K562 (cell line): ENCODE measurements around the gene BAZ2A. TPM values are rescaled to one million over a fixed set of nuclear protein-coding genes. Genes with fewer than 3 reads are reported as not detected.

Experiments used
- ATAC-seq: fragments of 200-7000 bp; cut with Tn5 transposase; 3 replicates; pipeline ENCODE4 v1.9.1; 2020; ENCODE audit warnings: moderate library complexity
- BruUV-seq: library from RNA; stranded (reverse); fragments of 400-500 nt; replicated peaks from 2 replicates; lab custom pipeline; 2021; lab: Mats Ljungman, UMichigan
- CTCF ChIA-PET: fragments of 300-600 bp; formaldehyde crosslinking; extraction: SDS; loops from one replicate; lab custom pipeline; 2021; ENCODE audit warnings: low intra/inter-chr PET ratio; lab: Yijun Ruan, JAX
- POLR2A ChIA-PET: fragments of 300-600, 350-650 bp; sonication (Branson Sonifier 250); formaldehyde crosslinking; extraction: SDS; loops from one replicate; lab custom pipeline; 2021; ENCODE audit warnings: antibody characterized with exemption, inconsistent platforms; lab: Yijun Ruan, JAX
- DNase-seq, 4 experiments: peaks; one replicate each; pipeline versions ENCODE4 v3.0.0 to v3.0.0-alpha.2; 2011 to 2018; ENCODE audit warnings: low spot score in 3 of 4, mixed read lengths in 3 of 4; ENCODE audit errors: extremely low read depth in 1 of 4
- FAIRE-seq: peaks from 2 replicates; lab custom pipeline; 2011; peaks lifted over from hg19 to GRCh38; lab: Jason Lieb, UNC
- H2AFZ ChIP-seq: 2 replicates; pipeline ENCODE4 v1.6.0; 2011; ENCODE audit warnings: low read depth, low read length, control low read depth, inconsistent platforms
- H3K27ac ChIP-seq: fragments of 200-600 bp; 3 replicates; pipeline ENCODE4 v1.8.0; 2011; ENCODE audit warnings: low read depth, mild to moderate bottlenecking, control low read depth, inconsistent platforms, low read length, moderate library complexity, mixed read lengths; ENCODE audit errors: extremely low read depth
- H3K27me3 ChIP-seq, 2 experiments: fragments of 300-600 bp in 1 of 2; 2 replicates in 1 of 2; 3 replicates in 1 of 2; pipeline versions ENCODE4 v1.6.0 to v1.8.0; 2011; ENCODE audit warnings: inconsistent platforms in 2 of 2, low read length in 2 of 2, mild to moderate bottlenecking in 1 of 2, mixed read lengths in 1 of 2, moderate library complexity in 1 of 2; ENCODE audit not compliant: control insufficient read depth in 2 of 2, insufficient read depth in 2 of 2
- H3K36me3 ChIP-seq: fragments of 300-600 bp; 3 replicates; pipeline ENCODE4 v1.8.0; 2011; ENCODE audit warnings: mild to moderate bottlenecking, low read length, inconsistent platforms; ENCODE audit not compliant: control insufficient read depth, insufficient read depth
- H3K4me1 ChIP-seq, 2 experiments: fragments of 200-600 bp in 1 of 2; replicated peaks in 1 of 2; 2 replicates in 1 of 2; 3 replicates in 1 of 2; pipeline versions ENCODE4 v1.5.1 to v1.8.0; 2011; ENCODE audit warnings: inconsistent platforms in 2 of 2, low read length in 2 of 2, mild to moderate bottlenecking in 1 of 2, mixed read lengths in 1 of 2, moderate library complexity in 1 of 2; ENCODE audit not compliant: control insufficient read depth in 2 of 2, insufficient read depth in 2 of 2
- H3K4me2 ChIP-seq: 2 replicates; pipeline ENCODE4 v1.6.1; 2011; ENCODE audit warnings: low read length, control low read depth, inconsistent platforms, mixed read lengths; ENCODE audit not compliant: insufficient read depth
- H3K4me3 ChIP-seq: fragments of 200-600 bp; sonication (generic), shearing (Covaris generic); 2 replicates; pipeline ENCODE4 v1.5.1; 2016; ENCODE audit warnings: control low read depth, inconsistent platforms
- H3K79me2 ChIP-seq: fragments of 200-600 bp; 3 replicates; pipeline ENCODE4 v1.8.0; 2011; ENCODE audit warnings: low read length, inconsistent platforms; ENCODE audit not compliant: control insufficient read depth, insufficient read depth
- H3K9ac ChIP-seq, 2 experiments: 2 replicates each; pipeline versions ENCODE4 v1.6.0 to v1.6.1; 2011; ENCODE audit warnings: low read depth in 2 of 2, low read length in 2 of 2, control low read depth in 1 of 2, inconsistent platforms in 1 of 2, mild to moderate bottlenecking in 1 of 2, mixed read lengths in 1 of 2; ENCODE audit not compliant: insufficient read depth in 1 of 2
- H3K9me1 ChIP-seq: one replicate; pipeline ENCODE4 v1.6.0; 2011; ENCODE audit warnings: inconsistent platforms, mild to moderate bottlenecking, low read length, moderate library complexity; ENCODE audit not compliant: control insufficient read depth, insufficient read depth
- H3K9me3 ChIP-seq: replicated peaks from 2 replicates; pipeline ENCODE4 v1.5.1; 2011; ENCODE audit warnings: low read depth, low read length, inconsistent platforms; ENCODE audit not compliant: control insufficient read depth, insufficient read depth
- H4K20me1 ChIP-seq: replicated peaks from 2 replicates; pipeline ENCODE4 v1.6.1; 2011; ENCODE audit warnings: low read length, inconsistent platforms, mixed read lengths; ENCODE audit not compliant: control insufficient read depth, insufficient read depth
- ATF1 ChIP-seq, 2 experiments: fragments of 450-650 bp in 1 of 2; IDR thresholded peaks; 2 replicates each; pipeline ENCODE4 v1.6.1; 2016; ENCODE audit warnings: missing compliant biosample characterization in 1 of 2, missing genetic modification characterization in 1 of 2
- CBFA2T2 ChIP-seq: fragments of 450-650 bp; conservative IDR thresholded peaks from 2 replicates; pipeline ENCODE4 v1.6.1; 2017; ENCODE audit warnings: mild to moderate bottlenecking
- ETV6 ChIP-seq, 3 experiments: fragments of 150-350 bp in 1 of 3; sonication (generic) in 1 of 3; formaldehyde crosslinking in 1 of 3; IDR thresholded peaks; 2 replicates each; pipeline versions ENCODE4 v1.6.1 to v1.8.0; 2014 to 2022; ENCODE audit warnings: borderline replicate concordance in 2 of 3, low read depth in 2 of 3, antibody characterized with exemption in 1 of 3, low read length in 1 of 3, mild to moderate bottlenecking in 1 of 3, missing genetic modification reagents in 1 of 3
- GATAD2A ChIP-seq: fragments of 450-650 bp; IDR thresholded peaks from 2 replicates; pipeline ENCODE4 v1.6.1; 2017
- NCOA6 ChIP-seq: fragments of 450-650 bp; IDR thresholded peaks from 2 replicates; pipeline ENCODE4 v1.6.1; 2017; ENCODE audit warnings: mild to moderate bottlenecking
- NFIC ChIP-seq: fragments of 450-650 bp; IDR thresholded peaks from 2 replicates; pipeline ENCODE4 v1.6.1; 2017; ENCODE audit warnings: mild to moderate bottlenecking, inconsistent platforms
- NFIX ChIP-seq: fragments of 250-450 bp; sonication (Bioruptor Pico); IDR thresholded peaks from 2 replicates; pipeline ENCODE4 v1.4.0; 2020; ENCODE audit warnings: low read depth, mild to moderate bottlenecking, moderate library complexity
- XRCC5 ChIP-seq: fragments of 200-400 bp; formaldehyde crosslinking; IDR thresholded peaks from 2 replicates; pipeline ENCODE4 v1.6.1; 2017; ENCODE audit warnings: low read depth, mild to moderate bottlenecking, low read length
- ZNF174 ChIP-seq: fragments of 250-450 bp; sonication (Bioruptor Pico); IDR thresholded peaks from 2 replicates; pipeline ENCODE4 v1.4.0; 2020; ENCODE audit warnings: mild to moderate bottlenecking
- ZNF561 ChIP-seq: fragments of 450-650 bp; formaldehyde crosslinking; conservative IDR thresholded peaks from 2 replicates; pipeline ENCODE4 v1.4.0; 2020; ENCODE audit warnings: mild to moderate bottlenecking, moderate library complexity
- WGBS: fragments of 100-300 bp; shearing (Covaris generic); methylation state at CpG from one replicate; pipeline ENCODE4 v1.1.6; 2016; ENCODE audit warnings: low coverage, mixed read lengths; ENCODE audit not compliant: insufficient coverage; ENCODE audit errors: missing lambda C conversion rate; 5-methylcytosine and 5-hydroxymethylcytosine counted together
- in situ Hi-C: fragments of 300-500 bp; cut with MboI; formaldehyde crosslinking; loops from 4 replicates; pipeline ENCODE4 v1.15.0; 2018; ENCODE audit warnings: inconsistent platforms, mixed read lengths
- intact Hi-C: fragments of 100-400 bp; cut with micrococcal nuclease; formaldehyde crosslinking; loops from 2 replicates; pipeline ENCODE4 v1.14.2; 2022
- polyA plus RNA-seq, 8 experiments: library from polyadenylated mRNA; depleted of rRNA in 4 of 8; stranded (reverse) in 5 of 8; unstranded in 3 of 8; fragments of >200 nt; fragmentation: Nextera tagmentation in 2 of 8; fragmentation: Illumina TruSeq in 1 of 8; extraction: Ambion mirVana in 2 of 8; extraction: Trizol in 1 of 8; gene quantifications; 2 replicates each; pipeline versions ENCODE4 v1.2.1 to v1.2.3, GENCODE V29; 2011 to 2014; ENCODE audit warnings: inconsistent platforms in 1 of 8, missing spikeins in 1 of 8
- total RNA-seq, 7 experiments: library from RNA; depleted of rRNA in 6 of 7; stranded (reverse); fragments of >200 nt in 6 of 7; fragmentation: Illumina TruSeq in 2 of 7; extraction: Trizol in 2 of 7; gene quantifications; 2 replicates each; pipeline versions ENCODE4 v1.2.1 to v1.2.3, GENCODE V29; 2011 to 2021; ENCODE audit warnings: low replicate concordance in 1 of 7
- TF ChIP-seq, protein P1 (sequence below): fragments of 450-650 bp; IDR thresholded peaks from 2 replicates; pipeline ENCODE4 v1.7.0; 2016; ENCODE audit warnings: borderline replicate concordance
- TF ChIP-seq, protein P2 (sequence below): sonication (generic); formaldehyde crosslinking; IDR thresholded peaks from 2 replicates; pipeline ENCODE4 v1.8.1; 2023; ENCODE audit warnings: missing genetic modification reagents, mild to moderate bottlenecking, borderline replicate concordance
- TF ChIP-seq, protein P3 (sequence below): fragments of 250-450 bp; sonication (Bioruptor Pico); IDR thresholded peaks from 2 replicates; pipeline ENCODE4 v1.8.0; 2022; ENCODE audit warnings: moderate library complexity, mild to moderate bottlenecking, inconsistent platforms

BAZ2A gene
- total and polyA plus RNA-seq, 9 of the 15 experiments (the other 6 are each of a cell fraction or from before 2014, with no cell fraction given), result 4.5 to 86.4 (median 26.2) TPM

DNA sequence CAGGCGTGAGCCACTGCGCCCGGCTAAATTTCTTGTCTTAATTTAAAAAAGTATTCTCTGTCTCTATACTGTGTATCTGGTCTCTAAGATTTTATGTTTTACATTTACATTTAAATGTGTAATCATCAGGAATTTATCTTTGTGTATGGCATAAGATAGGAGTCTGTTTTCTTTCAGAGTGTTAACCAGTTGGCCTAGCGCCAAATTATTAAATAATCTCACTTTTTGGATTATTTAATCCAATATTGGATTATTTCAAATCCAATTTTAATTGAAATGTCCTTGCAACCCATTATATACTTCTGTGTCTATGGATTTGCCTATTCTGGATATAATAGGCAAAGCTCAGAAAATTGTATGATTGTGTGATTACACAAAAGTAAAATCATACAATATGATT lies 45.0 kb downstream of the BAZ2A start:
- POLR2A ChIA-PET, result no interaction called here

More for the DNA sequence above, 45.0 kb downstream of the BAZ2A start:
- FAIRE-seq (no peak), DNase-seq (no peak), ATAC-seq (no peak)
- Histone ChIP-seq H3K4me2 (no peak overlapping the region), H3K36me3 (no peaks in the 10 kb centered on the region), H3K9ac (no peak overlapping the region), H3K4me1 (peaks cover 0 to 11% of the 10 kb centered on the region in 2 experiments; a peak in 1 of 5 replicates), H3K9me1 (no peaks in the 10 kb centered on the region), H2AFZ (no peak overlapping the region), H3K9me3 (no peaks in the 10 kb centered on the region), H3K27me3 (0 out of 5 replicates have a peak, but pooled peaks cover 0 to 5% of the 10 kb centered on the region in 2 experiments), H3K79me2 (no peaks in the 10 kb centered on the region), H4K20me1 (no peaks in the 10 kb centered on the region), H3K4me3 (no peak overlapping the region), H3K27ac (no peak overlapping the region)
- 63% methylated on average over 4 of the region's 4 CpGs for WGBS
- intact Hi-C loops (no loop called here), in situ Hi-C loops (no loop called here)
- TF ChIP-seq XRCC5 (no peak), GATAD2A (no peak), ZNF174 (no peak), CBFA2T2 (no peak), NFIX (CRISPR knock-in tag) (peak; percentile 86), ATF1 (CRISPR knock-in tag; IDR thresholded peaks at IDR 0.05) (no peak), ATF1 (tag; IDR thresholded peaks at IDR 0.05) (no peak), ZNF561 (CRISPR knock-in tag) (no peak), ETV6 (IDR thresholded peaks at IDR 0.05; ENCODE audit: borderline replicate concordance in 1 of 2, low read depth in 2 of 2, low read length in 1 of 2) (no peak), ETV6 (CRISPR knock-in tag; IDR thresholded peaks at IDR 0.05; ENCODE audit: borderline replicate concordance) (no peak), NCOA6 (no peak), NFIC (peak; percentile 96)
- TF ChIP-seq, protein P1, sequence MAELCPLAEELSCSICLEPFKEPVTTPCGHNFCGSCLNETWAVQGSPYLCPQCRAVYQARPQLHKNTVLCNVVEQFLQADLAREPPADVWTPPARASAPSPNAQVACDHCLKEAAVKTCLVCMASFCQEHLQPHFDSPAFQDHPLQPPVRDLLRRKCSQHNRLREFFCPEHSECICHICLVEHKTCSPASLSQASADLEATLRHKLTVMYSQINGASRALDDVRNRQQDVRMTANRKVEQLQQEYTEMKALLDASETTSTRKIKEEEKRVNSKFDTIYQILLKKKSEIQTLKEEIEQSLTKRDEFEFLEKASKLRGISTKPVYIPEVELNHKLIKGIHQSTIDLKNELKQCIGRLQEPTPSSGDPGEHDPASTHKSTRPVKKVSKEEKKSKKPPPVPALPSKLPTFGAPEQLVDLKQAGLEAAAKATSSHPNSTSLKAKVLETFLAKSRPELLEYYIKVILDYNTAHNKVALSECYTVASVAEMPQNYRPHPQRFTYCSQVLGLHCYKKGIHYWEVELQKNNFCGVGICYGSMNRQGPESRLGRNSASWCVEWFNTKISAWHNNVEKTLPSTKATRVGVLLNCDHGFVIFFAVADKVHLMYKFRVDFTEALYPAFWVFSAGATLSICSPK, result no peak
- TF ChIP-seq, protein P2, sequence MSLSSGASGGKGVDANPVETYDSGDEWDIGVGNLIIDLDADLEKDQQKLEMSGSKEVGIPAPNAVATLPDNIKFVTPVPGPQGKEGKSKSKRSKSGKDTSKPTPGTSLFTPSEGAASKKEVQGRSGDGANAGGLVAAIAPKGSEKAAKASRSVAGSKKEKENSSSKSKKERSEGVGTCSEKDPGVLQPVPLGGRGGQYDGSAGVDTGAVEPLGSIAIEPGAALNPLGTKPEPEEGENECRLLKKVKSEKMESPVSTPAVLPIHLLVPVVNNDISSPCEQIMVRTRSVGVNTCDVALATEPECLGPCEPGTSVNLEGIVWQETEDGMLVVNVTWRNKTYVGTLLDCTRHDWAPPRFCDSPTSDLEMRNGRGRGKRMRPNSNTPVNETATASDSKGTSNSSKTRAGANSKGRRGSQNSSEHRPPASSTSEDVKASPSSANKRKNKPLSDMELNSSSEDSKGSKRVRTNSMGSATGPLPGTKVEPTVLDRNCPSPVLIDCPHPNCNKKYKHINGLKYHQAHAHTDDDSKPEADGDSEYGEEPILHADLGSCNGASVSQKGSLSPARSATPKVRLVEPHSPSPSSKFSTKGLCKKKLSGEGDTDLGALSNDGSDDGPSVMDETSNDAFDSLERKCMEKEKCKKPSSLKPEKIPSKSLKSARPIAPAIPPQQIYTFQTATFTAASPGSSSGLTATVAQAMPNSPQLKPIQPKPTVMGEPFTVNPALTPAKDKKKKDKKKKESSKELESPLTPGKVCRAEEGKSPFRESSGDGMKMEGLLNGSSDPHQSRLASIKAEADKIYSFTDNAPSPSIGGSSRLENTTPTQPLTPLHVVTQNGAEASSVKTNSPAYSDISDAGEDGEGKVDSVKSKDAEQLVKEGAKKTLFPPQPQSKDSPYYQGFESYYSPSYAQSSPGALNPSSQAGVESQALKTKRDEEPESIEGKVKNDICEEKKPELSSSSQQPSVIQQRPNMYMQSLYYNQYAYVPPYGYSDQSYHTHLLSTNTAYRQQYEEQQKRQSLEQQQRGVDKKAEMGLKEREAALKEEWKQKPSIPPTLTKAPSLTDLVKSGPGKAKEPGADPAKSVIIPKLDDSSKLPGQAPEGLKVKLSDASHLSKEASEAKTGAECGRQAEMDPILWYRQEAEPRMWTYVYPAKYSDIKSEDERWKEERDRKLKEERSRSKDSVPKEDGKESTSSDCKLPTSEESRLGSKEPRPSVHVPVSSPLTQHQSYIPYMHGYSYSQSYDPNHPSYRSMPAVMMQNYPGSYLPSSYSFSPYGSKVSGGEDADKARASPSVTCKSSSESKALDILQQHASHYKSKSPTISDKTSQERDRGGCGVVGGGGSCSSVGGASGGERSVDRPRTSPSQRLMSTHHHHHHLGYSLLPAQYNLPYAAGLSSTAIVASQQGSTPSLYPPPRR (CRISPR knock-in tag), result no peak
- TF ChIP-seq, protein P3, sequence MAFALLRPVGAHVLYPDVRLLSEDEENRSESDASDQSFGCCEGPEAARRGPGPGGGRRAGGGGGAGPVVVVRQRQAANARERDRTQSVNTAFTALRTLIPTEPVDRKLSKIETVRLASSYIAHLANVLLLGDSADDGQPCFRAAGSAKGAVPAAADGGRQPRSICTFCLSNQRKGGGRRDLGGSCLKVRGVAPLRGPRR (CRISPR knock-in tag), result no peak
- CTCF ChIA-PET, result no interaction called here
- BruUV-seq, result no TSS peak
